C4-2B (cell line): Measurements from ENCODE around the gene MSI2.
A peak's percentile ranks its signal among the peaks of the same experiment; 100 is the strongest.

Experiments
- H3K27ac ChIP-seq: fragments of 450-650 bp; 2 replicates; pipeline ENCODE4 v1.5.1; 2017
- ZFX ChIP-seq: fragments of 450-650 bp; IDR thresholded peaks from 2 replicates; pipeline ENCODE4 v1.6.1; 2017
- TF ChIP-seq, protein P1 (sequence below): fragments of 450-650 bp; conservative IDR thresholded peaks from 2 replicates; pipeline ENCODE4 v1.5.1; 2017; ENCODE audit warnings: mild to moderate bottlenecking

The MSI2 gene

GRCh38 chr17:57401556-57402488 is 145.5 kb downstream of the MSI2 start:
- no peak for TF ChIP-seq ZFX
- TF ChIP-seq, protein P1, sequence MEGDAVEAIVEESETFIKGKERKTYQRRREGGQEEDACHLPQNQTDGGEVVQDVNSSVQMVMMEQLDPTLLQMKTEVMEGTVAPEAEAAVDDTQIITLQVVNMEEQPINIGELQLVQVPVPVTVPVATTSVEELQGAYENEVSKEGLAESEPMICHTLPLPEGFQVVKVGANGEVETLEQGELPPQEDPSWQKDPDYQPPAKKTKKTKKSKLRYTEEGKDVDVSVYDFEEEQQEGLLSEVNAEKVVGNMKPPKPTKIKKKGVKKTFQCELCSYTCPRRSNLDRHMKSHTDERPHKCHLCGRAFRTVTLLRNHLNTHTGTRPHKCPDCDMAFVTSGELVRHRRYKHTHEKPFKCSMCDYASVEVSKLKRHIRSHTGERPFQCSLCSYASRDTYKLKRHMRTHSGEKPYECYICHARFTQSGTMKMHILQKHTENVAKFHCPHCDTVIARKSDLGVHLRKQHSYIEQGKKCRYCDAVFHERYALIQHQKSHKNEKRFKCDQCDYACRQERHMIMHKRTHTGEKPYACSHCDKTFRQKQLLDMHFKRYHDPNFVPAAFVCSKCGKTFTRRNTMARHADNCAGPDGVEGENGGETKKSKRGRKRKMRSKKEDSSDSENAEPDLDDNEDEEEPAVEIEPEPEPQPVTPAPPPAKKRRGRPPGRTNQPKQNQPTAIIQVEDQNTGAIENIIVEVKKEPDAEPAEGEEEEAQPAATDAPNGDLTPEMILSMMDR = no peak
- no peak overlapping the region for H3K27ac ChIP-seq

DNA sequence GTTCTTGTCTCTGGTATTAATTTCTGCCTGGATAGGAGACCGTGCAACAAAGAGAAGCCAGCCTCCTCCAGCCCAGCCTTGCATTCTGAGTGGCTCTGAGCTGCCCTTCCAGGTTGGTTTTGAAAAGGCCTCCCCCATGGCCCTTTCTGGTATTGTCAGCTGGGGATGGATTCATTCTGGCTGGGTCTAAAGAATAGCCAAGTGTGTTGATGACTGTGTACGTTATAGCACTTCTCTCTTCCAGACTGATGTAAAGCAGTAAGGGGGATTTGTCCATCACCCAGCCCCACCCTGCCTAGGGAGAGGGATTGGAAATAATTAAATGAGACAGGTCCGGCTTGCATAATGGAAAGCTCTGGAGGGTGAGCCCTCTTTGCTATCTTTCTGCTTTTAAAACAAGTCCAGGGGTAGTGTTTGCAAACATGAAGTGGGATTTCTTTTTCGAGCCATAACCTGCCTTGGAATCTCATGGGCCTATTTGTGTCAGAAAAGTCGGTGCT is 146.4 kb downstream of the MSI2 start:
- no peak for TF ChIP-seq ZFX
- TF ChIP-seq, protein P1 = no peak

DNA sequence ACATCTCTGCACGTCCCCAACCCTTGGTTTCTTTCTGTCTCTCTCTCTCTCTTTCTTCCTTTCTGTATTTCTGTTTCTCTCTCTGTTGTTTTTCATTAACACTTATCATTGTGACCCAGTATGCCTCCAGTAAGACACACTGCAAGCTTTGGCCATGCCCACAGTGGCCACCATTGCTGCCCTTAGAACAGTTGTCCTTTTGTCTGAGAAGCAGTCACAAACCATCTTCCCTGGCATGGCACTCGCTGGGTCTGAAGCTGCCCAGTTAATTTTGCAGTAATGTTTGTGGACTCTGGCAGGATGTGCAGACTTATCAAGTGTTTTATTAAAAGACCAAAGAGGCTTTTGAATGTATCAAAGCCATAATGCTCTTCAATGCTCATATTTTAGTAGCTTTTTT is 146.9 kb downstream of the MSI2 start:
- no peak overlapping the region for H3K27ac ChIP-seq
- TF ChIP-seq, protein P1 = no peak
- TF ChIP-seq ZFX = no peak

More for the DNA sequence above, 146.4 kb downstream of the MSI2 start:
- no peak overlapping the region for H3K27ac ChIP-seq

DNA sequence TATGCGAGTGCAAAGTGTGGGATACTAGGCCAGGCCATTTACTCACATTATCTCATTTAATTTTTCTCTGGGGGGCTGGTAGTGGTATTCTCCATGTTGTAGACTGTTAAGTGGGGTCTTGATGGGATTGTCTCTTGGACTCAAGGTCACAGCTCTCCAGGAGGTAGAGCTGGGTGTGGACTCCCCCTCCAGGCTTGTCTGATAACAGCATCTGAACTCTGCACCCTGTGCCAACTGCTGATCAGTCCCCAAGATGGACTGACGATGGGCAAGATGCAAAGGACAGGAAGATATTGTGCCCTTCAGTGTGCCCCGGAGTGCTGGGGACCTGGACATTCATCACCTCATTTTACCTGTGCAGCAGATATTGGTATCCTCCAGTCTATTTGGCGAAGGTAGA is 147.8 kb downstream of the MSI2 start:
- TF ChIP-seq, protein P1 = peak; percentile 15; the same call in 1 of the 2 replicates
- TF ChIP-seq ZFX = no peak
- H3K27ac ChIP-seq = no peak overlapping the region

DNA sequence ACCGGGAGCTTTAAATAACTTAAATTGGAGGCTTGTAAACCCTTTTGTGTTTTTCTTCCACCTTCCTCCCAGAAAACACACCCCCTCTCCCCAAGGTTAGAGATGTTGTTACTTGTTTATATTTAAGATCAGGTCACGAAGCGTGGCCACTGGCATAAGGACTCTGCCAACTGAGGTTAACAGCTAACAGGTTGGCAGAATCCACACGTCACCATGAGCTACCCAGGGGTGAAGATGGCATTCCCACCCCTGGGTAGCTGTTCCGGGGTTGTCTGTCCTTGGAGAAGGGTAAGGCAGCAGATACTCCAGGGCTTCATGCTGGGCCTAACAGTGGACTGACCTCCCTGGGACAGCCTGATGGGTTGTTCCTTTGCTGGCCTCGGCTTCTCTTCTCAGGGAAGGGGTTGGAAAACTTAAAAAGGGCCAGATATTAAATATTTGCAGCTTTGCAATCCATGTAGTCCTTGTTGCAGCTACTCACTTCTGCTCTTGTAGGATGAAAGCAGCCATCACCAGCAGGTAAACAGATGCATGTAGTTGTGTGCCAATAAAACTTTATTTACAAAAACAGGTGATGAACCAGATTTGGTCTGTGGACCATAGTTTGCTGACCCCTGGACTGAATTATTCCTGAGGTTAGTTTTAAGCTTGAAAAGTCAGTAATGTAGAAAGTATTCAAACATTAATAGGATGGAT is 148.6 kb downstream of the MSI2 start:
- H3K27ac ChIP-seq = no peak overlapping the region
- no peak for TF ChIP-seq ZFX
- TF ChIP-seq, protein P1 = no peak

DNA sequence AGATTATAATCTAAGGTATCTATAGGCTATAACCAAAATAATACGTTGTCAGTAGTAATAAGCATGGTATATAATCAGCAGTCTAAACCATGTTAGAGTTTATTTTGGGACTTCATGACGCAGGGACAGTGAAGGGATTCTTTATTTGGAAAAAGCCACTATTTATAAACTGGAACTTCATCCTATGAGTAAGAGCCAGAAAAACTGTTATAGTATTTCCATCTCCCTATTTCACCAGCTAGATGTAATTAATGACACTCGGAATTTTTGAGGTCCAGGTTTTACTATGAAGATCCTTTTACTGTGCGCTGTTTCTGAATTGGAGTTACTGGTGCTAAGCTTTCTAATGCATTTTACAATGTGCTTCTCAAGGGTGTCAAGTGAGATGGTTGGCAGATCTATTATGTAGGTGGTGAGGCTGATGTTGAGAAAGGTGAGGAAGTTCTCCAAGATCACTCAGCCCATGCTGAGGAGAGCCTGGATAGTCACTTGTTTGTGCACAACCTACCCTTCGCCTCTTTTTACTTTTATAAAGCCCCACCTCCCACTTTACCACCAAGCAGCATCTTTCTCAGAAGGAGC is 149.3 kb downstream of the MSI2 start:
- no peak for TF ChIP-seq ZFX
- TF ChIP-seq, protein P1 = no peak

More for the DNA sequence above, 149.3 kb downstream of the MSI2 start:
- peak overlapping the region; percentile 90 for H3K27ac ChIP-seq
